GM19043 (cell line): Measurements from ENCODE around the gene CELF2.
A peak's percentile ranks its signal among the peaks of the same experiment; 100 is the strongest.

Source experiments
- ATAC-seq: cut with Tn5 transposase; IDR thresholded peaks from one replicate; pipeline ENCODE4 v1.9.1; 2021; ENCODE audit warnings: low read depth; ENCODE audit not compliant: unreplicated experiment

CELF2 gene

DNA sequence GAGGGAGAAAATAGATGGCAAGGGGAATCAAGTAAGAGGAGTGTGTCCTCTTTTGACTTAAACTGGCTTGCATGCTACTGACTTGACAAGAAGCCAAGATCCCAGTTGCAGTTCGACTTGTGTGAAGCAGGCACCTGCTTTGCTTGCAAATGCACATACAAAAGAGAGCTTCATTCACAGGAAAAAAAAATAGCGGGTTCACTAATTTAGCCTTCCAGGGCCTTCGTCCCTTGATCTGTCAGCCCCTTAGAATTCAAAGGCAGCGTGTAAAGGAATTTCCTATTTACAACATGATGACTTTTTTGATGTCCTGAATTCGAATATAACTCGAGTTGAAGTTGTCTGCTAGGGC, 192.1 kb downstream of the CELF2 start:
- ATAC-seq: peak; percentile 38

DNA sequence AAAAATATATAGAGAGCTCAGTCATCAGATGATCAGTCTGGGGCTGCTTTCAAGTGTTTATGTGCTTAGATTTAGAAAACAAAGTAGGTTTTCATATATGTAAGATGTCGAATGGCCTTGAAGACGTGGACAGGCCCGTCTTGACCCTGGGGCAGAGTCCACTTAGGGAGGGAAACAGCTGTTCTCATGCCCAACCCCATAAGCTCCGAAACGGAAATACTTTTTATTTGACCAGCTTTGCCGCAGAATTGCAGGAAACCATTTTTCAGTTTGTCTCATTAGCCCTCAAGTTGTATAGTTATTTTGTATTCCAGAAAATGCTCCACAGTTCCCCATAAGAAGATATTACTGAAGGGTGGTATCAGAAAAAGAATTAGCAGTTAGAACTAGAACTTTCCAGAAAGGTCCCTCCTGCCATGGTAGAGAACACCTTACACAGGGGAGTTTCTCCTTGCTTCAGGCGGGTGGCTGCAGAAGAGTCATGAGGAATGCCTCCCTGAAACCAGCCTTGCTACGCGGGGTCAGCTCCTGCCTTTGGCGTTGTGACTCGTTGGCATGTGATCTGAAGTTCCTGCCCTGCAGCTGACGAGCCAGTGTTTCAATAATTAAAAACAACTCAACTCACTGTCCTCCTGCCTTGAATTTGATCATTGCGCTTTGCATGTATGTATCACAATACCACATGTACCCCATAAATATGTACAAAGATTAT, 192.7 kb downstream of the CELF2 start:
- ATAC-seq: peak; percentile 3

DNA sequence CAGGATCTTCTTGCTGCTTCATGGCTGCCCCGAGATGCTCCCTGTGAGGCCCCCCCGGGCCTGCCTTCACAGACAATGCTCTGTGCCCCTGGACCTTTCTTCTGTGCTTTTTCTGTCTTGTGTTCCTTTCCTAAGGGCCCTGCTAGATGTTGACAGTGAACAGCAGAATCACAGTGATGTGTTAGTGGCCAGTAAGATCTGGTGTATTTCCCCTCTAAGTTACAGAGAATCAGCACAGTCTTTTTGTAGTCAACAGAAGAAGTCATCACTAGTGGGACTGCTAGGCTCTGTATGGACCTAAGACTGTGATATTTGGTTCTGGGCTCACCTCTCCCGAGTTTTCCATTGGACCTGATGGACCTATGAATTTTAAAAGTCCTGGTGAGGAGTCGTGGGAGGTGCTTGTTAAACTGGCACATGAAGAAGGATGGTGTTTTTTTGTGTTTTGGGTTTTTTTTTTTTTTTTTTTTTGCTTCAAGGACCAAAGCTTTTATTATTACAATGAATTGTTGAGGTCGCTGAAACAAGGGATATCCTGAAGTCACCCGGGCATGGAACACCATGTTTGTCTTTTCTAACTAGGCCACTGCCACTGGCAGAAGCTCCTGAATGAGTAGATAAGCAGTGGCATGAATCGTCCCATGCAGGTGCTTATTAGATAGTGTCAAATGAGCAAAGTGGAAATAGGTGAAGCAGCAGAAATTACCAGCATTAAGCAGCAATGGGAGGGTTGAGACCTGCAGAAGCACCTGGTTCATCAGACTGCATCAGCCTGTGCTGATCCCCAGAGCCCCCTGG, 194.8 kb downstream of the CELF2 start:
- ATAC-seq: no peak

DNA sequence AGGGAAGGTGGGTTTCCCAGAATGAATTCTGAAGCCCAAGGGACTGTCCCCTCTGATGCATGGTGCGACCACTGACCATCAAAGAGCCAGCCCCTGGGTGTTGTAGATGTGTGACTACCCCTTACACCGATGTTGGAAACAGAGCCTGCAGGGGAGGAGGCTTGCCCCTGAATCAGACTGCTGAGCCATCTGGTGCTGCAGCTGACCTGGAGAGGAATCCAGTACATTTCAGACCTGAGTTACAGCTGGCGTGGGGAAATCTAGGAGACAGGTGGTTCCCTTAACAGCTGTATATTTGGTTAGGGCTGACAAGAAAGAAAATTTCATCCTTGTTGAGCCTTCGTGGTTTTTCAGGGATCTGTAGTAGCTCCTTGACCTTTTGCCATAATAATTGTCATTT, 195.5 kb downstream of the CELF2 start:
- ATAC-seq: no peak

DNA sequence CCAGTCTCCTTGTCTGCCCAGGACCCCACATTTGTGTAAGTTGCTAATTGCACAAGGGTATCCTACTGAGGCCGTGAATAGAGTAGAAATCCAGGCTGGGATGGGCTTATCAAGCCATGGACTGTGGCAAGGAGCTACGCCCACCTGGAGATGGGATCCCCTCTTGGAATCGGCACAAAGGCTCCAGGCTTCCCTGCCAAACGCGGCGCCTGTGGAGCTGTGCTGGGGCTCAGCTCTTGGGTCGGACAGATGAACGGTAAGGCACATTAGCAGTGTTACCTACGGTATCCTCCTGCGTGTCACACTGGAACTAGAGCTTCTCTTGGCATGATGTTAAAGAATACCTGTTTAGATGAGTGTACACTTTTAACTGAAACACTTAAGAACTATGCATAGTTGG, 196.7 kb downstream of the CELF2 start:
- ATAC-seq: no peak

DNA sequence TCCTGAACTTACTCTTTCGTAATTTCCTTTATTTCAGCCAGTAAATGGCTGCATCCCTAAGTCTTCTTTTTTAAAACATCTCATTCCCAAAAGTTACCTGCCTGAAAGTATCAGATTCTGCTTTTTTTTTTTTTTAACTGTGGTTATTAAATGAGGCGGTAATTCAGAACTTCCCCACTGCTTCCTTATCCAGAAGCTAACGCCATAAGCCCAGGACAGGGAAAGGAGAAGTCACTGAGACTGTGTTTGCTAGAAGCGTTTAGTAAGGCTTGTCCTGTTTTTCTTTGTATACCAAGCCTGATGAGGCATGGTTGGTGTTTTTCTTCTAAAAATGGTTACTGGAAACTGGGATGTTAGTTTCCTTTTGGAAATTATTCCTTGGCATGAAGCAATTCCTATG, 197.8 kb downstream of the CELF2 start:
- no peak for ATAC-seq

DNA sequence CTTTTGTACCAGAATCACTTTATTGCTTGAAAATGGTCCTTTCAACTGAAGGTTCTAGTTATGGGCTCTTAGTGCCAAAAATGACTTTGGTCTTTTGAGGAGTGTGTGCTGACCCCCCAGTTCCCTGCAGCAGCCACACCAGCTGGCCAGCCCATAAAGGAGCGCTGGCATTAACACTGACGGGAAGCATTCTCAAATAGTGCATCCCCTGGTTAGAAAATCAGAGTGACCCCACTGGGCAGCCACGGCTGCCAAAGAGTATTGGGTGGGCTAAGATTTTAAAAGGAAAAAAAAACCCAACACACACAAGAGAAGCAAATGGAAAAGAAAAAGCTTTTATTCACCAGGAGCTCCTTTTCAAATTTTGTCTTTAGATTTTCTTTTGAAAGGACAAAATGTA, 199.8 kb downstream of the CELF2 start:
- ATAC-seq: no peak

DNA sequence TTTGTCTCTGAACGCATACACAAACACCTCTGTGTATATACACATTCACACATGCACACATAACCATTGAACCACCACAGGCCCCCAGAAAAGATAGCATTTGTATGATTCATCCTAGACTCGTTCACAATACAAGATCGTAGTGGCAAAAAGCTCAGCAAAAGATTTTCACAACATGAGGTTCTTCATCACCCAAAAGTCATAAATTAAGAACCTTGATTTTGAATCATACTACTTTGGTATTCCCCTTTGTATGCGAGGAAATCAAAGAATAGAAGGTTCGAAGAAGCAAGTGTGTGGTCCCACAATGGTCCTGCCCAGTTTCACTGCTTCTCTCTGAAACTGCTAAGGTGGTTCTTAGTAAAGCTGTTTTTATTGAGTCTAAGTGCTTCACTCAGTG, 200.7 kb downstream of the CELF2 start:
- ATAC-seq: no peak

DNA sequence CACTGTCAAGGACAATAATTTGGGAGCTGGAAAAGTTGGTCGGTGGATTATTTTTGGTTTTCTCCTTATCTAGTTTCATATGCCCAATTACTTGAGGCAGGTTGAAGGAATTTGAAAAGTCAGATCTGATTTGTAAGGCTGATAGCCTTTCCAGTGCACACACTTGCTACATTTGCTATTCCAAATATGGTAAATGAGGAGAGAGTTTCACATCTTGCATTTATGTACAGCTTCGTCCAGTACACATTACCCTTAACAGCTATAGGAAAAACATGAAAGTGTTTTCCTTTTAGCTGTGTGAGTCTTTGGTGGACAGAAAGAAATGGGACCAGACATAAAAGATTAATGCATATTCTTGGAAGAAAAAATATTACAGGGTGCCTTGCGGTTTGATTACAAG, 201.8 kb downstream of the CELF2 start:
- ATAC-seq: no peak

DNA sequence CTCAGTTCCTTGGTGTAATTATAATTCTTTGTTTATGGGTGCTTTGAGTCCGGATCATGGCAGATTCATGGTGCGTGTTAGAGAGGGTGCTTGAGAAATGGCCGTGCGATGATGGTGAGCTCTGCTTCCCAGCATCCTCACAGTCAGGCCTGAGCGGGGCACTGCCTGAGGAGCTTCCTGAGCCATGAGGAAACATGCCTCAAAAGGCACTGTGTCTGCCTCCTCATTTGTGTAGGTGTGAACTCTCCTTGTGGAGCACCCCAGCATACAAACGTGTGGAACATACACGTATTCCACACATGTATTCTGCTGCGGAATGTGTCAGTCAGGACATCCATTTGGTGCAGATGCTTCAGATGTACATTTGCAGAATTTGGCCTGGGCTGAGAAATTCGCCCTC, 205.4 kb downstream of the CELF2 start:
- no peak for ATAC-seq

DNA sequence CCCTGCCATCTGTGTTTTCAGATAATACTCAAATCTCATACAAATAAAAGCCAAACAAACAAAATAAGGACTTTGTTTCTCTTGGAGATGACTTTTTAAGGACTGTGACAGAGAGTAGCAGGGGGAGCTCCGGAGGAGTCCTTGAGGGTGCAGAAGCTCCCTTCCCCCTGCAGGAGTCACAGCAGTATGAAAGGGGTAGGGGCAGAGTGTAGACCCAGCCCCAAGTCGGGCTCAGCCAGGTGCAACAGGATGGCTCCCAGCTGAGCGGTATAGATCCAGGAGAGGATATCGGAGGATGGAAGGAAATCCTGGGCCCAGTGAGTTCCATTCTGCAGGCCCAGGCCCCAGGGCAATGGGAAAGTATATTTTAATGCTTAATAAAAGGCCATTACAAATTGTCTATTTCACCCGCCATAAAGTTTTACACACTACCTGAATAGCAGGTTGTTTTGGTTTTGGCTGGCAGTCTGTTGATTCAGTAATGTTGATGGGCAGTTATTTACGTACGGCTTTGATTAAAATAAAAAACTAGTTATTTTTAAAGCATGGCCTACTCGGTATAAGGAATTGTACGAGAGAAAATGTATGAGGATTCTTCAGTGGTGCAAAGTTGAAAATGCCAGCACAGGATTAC, 206.0 kb downstream of the CELF2 start:
- ATAC-seq: no peak

DNA sequence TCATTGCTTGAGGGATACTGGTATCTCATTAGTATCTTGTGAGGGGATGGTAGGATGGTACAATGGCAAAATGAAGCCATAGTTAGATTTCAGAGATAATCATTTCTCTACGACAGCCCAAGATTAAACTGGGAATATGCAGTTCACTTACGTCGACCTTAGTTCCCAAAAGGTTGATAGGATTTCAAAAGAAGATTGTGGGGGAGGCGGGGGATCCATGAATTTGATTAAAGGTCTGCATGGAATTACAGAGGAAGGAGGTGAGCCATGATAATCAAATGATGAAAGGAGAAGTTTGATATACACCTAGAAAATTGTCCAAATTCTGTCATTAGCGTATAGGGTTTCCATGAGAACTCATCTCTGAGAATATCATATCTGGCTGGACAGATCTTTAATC, 206.6 kb downstream of the CELF2 start:
- ATAC-seq: no peak

DNA sequence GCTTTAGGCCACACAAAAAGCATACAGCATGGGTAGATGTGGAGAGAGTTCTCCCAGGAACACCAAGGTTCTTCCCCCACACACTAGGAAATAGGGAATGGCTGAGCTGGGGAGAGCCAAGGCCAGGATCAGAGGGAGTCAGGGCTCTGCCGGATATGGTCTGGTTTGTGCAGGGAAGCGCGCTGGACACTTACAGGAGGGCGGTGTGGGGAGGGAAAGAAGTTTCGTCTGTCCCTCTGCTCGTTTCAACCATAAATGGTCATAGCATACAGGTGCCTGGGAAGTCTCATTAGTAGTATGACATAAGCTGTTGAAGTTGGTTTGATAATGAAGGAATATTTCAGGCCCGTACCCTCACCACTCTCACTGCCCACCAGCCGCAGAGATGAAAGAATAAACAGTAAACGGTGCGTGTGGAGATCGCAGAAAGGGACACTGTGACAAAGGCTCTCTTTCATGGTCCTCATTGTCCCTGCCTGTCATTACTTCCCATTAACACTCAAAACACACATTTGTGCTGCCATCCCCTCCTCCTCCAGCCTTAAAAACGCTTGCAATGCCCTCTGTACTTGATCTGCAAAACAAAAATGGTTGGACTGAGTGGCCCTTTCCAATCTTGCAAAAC, 207.2 kb downstream of the CELF2 start:
- no peak for ATAC-seq

DNA sequence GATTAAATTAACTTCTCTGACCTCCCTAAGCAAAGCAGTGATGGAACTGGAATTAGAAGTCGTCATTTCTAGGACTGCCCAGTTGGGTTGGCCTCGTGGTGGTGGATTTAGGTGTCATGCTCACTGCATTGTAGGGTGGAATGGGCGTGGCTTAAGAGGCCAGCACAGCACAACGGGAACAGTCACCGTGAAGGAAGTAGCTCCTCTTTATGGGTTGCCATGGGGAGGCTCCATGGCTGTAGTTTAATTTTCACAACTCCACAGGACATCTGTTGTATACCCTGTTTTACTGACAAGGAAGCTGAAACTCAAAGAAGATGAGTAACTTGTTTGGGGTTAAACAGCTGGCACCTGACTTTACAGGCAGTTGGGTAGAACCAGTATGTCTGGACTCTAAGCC, 208.3 kb downstream of the CELF2 start:
- peak; percentile 48 for ATAC-seq

DNA sequence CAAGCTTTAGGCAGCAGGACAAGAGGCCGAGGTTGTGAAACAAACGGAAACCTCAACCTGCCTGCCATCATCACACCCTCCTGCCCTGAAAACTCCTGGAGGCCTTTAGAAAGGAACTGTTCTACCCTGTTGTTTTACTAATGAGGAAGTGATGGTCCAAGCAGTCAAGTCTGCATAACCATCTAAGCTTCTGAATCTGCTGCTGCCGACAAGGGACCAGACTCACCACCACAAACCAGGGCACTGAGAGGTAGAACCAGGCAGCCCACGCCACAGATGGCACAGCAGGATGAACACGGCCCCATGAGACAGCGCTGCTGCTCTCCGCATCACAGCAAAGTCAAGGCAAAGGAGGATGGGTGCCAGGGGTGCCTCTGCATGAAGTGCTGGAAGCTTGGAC, 209.4 kb downstream of the CELF2 start:
- ATAC-seq: peak; percentile 51

DNA sequence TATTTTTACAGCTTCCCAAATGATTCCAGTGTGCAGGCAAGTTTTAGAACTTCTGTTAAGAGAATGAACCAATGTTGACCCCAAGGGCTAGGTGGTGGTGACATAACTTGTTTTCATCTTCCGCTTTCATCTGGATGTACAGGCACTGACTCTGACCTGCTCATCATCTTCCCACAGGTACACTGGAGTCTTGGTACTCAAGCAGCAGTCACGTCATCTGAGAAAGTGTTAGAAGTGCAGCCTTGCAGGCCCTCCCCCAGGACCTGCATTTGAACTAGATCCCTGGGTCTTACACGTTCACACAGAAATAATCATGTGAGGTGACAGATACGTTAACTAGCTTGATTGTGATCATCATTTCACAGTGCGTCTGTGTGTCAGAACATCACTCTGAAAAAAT, 212.2 kb downstream of the CELF2 start:
- no peak for ATAC-seq

DNA sequence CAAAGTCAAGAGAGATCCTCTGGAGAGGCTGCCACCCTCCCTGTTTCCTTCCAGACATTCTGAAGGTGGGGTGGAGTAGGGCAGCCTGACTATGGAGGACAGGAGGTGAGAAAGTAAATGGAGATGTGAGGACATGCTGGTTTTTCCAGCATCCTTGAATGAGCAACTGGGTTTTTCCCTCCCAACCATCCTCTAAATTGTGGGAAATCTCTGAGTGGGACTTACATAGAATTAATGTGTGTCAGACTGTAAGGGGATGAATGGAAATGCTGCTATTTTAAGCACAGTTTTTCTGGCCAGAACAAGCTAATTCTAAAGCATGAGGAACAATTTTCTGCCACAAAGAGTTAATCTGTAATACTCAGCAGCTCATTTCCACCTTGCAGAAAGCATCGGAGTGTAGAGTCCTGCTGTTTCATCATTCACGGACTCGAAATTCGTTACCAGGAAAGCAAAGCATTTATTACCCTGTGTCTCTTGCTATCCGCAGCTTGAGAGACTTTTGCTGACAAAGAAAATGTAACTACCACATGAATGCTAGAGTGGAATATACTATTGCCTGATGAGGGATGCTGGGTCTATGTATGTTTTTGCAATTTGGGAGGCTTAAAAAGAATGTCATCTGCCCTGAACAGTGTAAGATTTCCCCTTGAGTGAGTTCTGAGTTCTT, 213.0 kb downstream of the CELF2 start:
- no peak for ATAC-seq

DNA sequence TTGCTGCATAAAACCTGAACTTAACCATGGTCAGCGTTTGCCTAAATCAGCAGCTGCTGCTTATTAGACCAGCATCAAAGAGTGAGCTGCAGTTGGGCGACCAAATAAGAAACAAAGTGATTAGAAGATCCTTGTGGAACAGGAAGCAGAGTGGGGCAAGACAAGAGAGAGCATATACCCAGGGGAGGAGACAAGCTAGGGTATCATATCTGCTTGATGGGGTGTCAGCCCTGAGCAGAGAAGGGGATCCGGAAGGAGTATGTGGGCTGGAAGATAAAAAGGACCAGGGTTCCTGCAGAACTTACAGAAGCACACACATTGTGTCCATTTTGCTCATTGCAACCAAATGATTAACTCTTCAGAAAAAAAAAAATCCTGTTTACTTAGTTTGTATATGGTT, 213.6 kb downstream of the CELF2 start:
- no peak for ATAC-seq

DNA sequence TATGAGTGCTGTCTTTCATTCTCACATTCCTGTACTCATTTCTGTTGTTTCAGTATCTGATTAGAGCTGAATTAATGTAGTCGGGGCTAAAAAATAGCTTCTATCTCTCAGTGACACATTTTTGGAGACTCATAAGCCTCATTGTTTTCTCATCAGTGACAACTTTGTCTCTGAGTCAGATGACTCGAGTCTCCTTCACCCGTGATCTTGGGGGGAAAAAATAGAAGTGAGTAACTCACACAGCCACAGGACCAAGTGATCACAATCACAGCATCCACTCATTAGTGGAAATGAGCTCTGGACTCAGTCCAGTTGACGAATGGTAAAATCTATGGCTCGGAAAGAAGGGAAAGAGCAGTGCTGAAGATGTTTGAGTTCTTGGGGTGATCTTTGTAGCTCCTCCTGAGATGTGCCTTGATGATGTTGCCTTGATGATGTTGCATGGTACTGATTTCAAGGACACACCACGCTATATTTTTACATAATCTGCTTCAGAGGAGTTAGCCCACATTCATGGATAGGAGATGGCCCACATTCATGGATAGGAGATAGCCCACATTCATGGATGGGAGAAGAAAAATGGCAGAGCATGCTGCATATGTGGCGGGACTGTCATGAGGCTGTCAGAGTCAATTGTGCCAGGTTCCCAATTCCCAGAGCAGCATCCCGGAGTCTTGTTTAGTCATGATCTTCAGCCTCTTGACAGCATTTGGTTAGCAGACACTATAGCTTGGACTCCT, 214.7 kb downstream of the CELF2 start:
- no peak for ATAC-seq

DNA sequence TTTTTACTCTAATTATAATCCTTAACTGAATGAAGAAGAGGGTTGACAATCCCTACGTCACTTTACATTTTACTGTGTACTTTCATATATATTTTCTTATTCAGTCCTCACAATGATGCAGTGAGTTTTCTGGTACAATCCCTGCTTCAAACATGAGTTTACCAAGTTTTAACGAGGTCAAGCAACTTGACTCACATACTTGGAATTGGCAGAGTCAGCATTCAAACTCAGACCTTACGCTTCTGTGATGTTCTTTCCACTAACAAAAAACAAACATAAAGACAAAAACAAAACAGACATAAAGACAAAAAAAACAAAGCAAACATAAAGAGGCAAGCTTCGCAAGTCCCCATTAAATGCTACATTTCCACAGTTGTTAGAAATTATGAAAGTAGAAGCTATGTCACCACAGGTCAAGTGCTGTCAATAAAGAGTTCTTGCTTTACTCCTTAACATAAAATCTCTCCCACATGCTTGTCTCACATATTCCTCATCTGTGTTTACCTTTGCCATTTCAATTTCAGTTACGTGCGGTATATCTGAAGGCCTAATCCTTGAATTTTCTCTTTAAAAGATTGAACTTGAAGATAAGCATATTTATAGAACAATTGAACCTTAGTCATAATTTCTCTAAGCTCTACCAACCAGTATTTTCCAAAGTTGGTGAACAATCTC, 217.3 kb downstream of the CELF2 start:
- ATAC-seq: no peak
